HepG2 (cell line): ENCODE data around the gene ALOX12. TPM values are rescaled to one million over a fixed set of nuclear protein-coding genes. Genes with fewer than 3 reads are reported as not detected.

Experiments used
- CEBPB ChIP-seq: IDR thresholded peaks from 2 replicates; pipeline ENCODE4 v1.6.1; 2011; ENCODE audit warnings: low read depth, low read length, improper control_type of control experiment, borderline replicate concordance
- DDIT3 ChIP-seq: sonication (generic); formaldehyde crosslinking; IDR thresholded peaks from 2 replicates; pipeline ENCODE4 v1.4.0; 2020; ENCODE audit warnings: mild to moderate bottlenecking, missing genetic modification reagents
- E2F5 ChIP-seq: sonication (generic); formaldehyde crosslinking; conservative IDR thresholded peaks from 2 replicates; pipeline ENCODE4 v1.4.0; 2020; ENCODE audit warnings: missing genetic modification reagents
- ESRRA ChIP-seq: sonication (generic); formaldehyde crosslinking; IDR thresholded peaks from 2 replicates; pipeline ENCODE4 v1.5.1; 2020; ENCODE audit warnings: mild to moderate bottlenecking, low read depth, missing genetic modification reagents
- FOSL1 ChIP-seq: sonication (generic); formaldehyde crosslinking; IDR thresholded peaks from 2 replicates; pipeline ENCODE4 v1.9.0; 2021; ENCODE audit warnings: missing genetic modification reagents, borderline replicate concordance
- FOXK1 ChIP-seq: sonication (generic); formaldehyde crosslinking; IDR thresholded peaks from 2 replicates; pipeline ENCODE4 v1.4.0; 2020; ENCODE audit warnings: low read depth, missing genetic modification reagents, borderline replicate concordance
- GATA4 ChIP-seq: sonication (generic); IDR thresholded peaks from 2 replicates; pipeline ENCODE4 v1.6.1; 2016; ENCODE audit warnings: antibody characterized with exemption, low read depth, borderline replicate concordance
- HINFP ChIP-seq: sonication (generic); formaldehyde crosslinking; IDR thresholded peaks from 2 replicates; pipeline ENCODE4 v1.4.0; 2020; ENCODE audit warnings: low read depth, mild to moderate bottlenecking, missing genetic modification reagents
- HMG20B ChIP-seq: conservative IDR thresholded peaks from 2 replicates; pipeline ENCODE4 v1.6.1; 2016; ENCODE audit warnings: missing genetic modification reagents, missing compliant biosample characterization
- HMGXB3 ChIP-seq: sonication (generic); formaldehyde crosslinking; IDR thresholded peaks from 2 replicates; pipeline ENCODE4 v1.4.0; 2020; ENCODE audit warnings: missing genetic modification reagents, borderline replicate concordance
- HOMEZ ChIP-seq: IDR thresholded peaks from 2 replicates; pipeline ENCODE4 v1.6.1; 2016; ENCODE audit warnings: low read depth
- RAD21 ChIP-seq: fragments of 450-650 bp; formaldehyde crosslinking; IDR thresholded peaks from 2 replicates; pipeline ENCODE4 v1.5.0; 2020; ENCODE audit warnings: mild to moderate bottlenecking
- STAG1 ChIP-seq: sonication (generic); formaldehyde crosslinking; IDR thresholded peaks from 2 replicates; pipeline ENCODE4 v1.4.0; 2020; ENCODE audit warnings: missing genetic modification reagents
- ZNF326 ChIP-seq: sonication (generic); formaldehyde crosslinking; IDR thresholded peaks from 2 replicates; pipeline ENCODE4 v1.4.0; 2020; ENCODE audit warnings: missing genetic modification reagents, borderline replicate concordance
- ZNF556 ChIP-seq: sonication (generic); formaldehyde crosslinking; IDR thresholded peaks from 2 replicates; pipeline ENCODE4 v1.4.0; 2020; ENCODE audit warnings: mild to moderate bottlenecking, missing genetic modification reagents, borderline replicate concordance
- ZNF614 ChIP-seq: IDR thresholded peaks from 2 replicates; pipeline ENCODE4 v1.6.1; 2018; ENCODE audit warnings: missing biosample characterization, missing genetic modification reagents, inconsistent platforms, borderline replicate concordance
- ZNF710 ChIP-seq: sonication (generic); formaldehyde crosslinking; IDR thresholded peaks from 2 replicates; pipeline ENCODE4 v1.5.0; 2020; ENCODE audit warnings: mild to moderate bottlenecking, missing genetic modification reagents, borderline replicate concordance
- ZSCAN20 ChIP-seq: sonication (generic); formaldehyde crosslinking; IDR thresholded peaks from 2 replicates; pipeline ENCODE4 v1.4.0; 2020; ENCODE audit warnings: missing genetic modification reagents, mild to moderate bottlenecking, borderline replicate concordance
- polyA plus RNA-seq, 8 experiments: library from polyadenylated mRNA; depleted of rRNA in 3 of 8; stranded (reverse) in 7 of 8; unstranded in 1 of 8; fragments of >200 nt; fragmentation: Illumina TruSeq in 4 of 8; extraction: Trizol in 4 of 8; gene quantifications; 2 replicates each; pipeline versions ENCODE4 v1.2.1 to v1.2.3, GENCODE V29; 2011 to 2016; ENCODE audit warnings: low read depth in 4 of 8, missing spikeins in 1 of 8, mixed read lengths in 1 of 8; ENCODE audit not compliant: insufficient read depth in 1 of 8
- total RNA-seq, 5 experiments: library from RNA; depleted of rRNA; stranded (reverse); fragments of >200 nt; fragmentation: Illumina TruSeq; extraction: Trizol; gene quantifications; 2 replicates each; pipeline ENCODE4 v1.2.3, GENCODE V29; 2016; ENCODE audit warnings: low read depth in 1 of 5

The ALOX12 gene
- total and polyA plus RNA-seq, 2 of the 13 experiments (the other 11 are each of a cell fraction or from before 2014, with no cell fraction given): not detected

- TF ChIP-seq HMG20B (CRISPR knock-in tag): no peak
- TF ChIP-seq CEBPB: peak; percentile 15; the same call in 1 of the 2 replicates
- TF ChIP-seq HOMEZ (CRISPR knock-in tag): no peak
- no peak; the same call in 1 of the 2 replicates for TF ChIP-seq STAG1 (CRISPR knock-in tag)
- no peak for TF ChIP-seq ZNF326 (CRISPR knock-in tag)
- TF ChIP-seq HMGXB3 (CRISPR knock-in tag): no peak; the same call in 1 of the 2 replicates
- no peak for TF ChIP-seq HINFP
- TF ChIP-seq DDIT3 (CRISPR knock-in tag): no peak
- TF ChIP-seq FOSL1 (CRISPR knock-in tag): no peak
- TF ChIP-seq GATA4: no peak
- TF ChIP-seq FOXK1 (CRISPR knock-in tag): peak; percentile 79
- no peak; the same call in 1 of the 2 replicates for TF ChIP-seq ZNF556 (CRISPR knock-in tag)
- no peak for TF ChIP-seq ZSCAN20 (CRISPR knock-in tag)
- no peak for TF ChIP-seq ZNF614 (CRISPR knock-in tag)
- TF ChIP-seq E2F5 (CRISPR knock-in tag): no peak
- TF ChIP-seq RAD21 (CRISPR knock-in tag): no peak
- TF ChIP-seq ZNF710 (CRISPR knock-in tag): peak; percentile 61; the same call in 1 of the 2 replicates
- no peak; the same call in 1 of the 2 replicates for TF ChIP-seq ESRRA
Observed at GRCh38 chr17:7014261-7014994, 18.6 kb downstream of the ALOX12 start (continued).
